MCF 10A (cell line): ENCODE data around the gene RSPO1. TPM values are rescaled to one million over a fixed set of nuclear protein-coding genes. Genes with fewer than 3 reads are reported as not detected.

Experiments
- BruUV-seq: library from RNA; stranded (reverse); fragments of 400-500 nt; replicated peaks from 2 replicates; lab custom pipeline; 2021; lab: Mats Ljungman, UMichigan
- CTCF ChIA-PET: fragments of 300-600 bp; sonication (Branson Sonifier 250); formaldehyde crosslinking; extraction: SDS; loops from one replicate; lab custom pipeline; 2021; ENCODE audit warnings: antibody characterized with exemption, inconsistent platforms; lab: Yijun Ruan, JAX
- POLR2A ChIA-PET: fragments of 300-600, 350-650 bp; sonication (Branson Sonifier 250); formaldehyde crosslinking; extraction: SDS; loops from one replicate; lab custom pipeline; 2020; ENCODE audit warnings: antibody characterized with exemption, inconsistent platforms; lab: Yijun Ruan, JAX
- DNase-seq: peaks from one replicate; pipeline ENCODE4 v3.0.0-alpha.2; 2018; ENCODE audit not compliant: unreplicated experiment
- H3K27ac Mint-ChIP-seq: one replicate; pipeline ENCODE4 v1.8.0; 2022; ENCODE audit warnings: mild to moderate bottlenecking, low read depth, mixed read lengths; ENCODE audit not compliant: unreplicated experiment
- H3K27me3 Mint-ChIP-seq: one replicate; pipeline ENCODE4 v1.8.0; 2022; ENCODE audit warnings: mixed read lengths; ENCODE audit not compliant: insufficient read depth, unreplicated experiment
- H3K36me3 Mint-ChIP-seq: one replicate; pipeline ENCODE4 v1.8.0; 2022; ENCODE audit warnings: mild to moderate bottlenecking, moderate library complexity, mixed read lengths; ENCODE audit not compliant: insufficient read depth, unreplicated experiment
- H3K4me1 Mint-ChIP-seq: one replicate; pipeline ENCODE4 v1.8.0; 2022; ENCODE audit warnings: mixed read lengths; ENCODE audit not compliant: insufficient read depth, unreplicated experiment
- H3K4me3 Mint-ChIP-seq: one replicate; pipeline ENCODE4 v1.8.0; 2022; ENCODE audit warnings: mild to moderate bottlenecking, moderate library complexity, mixed read lengths; ENCODE audit not compliant: unreplicated experiment
- H3K9me3 Mint-ChIP-seq: one replicate; pipeline ENCODE4 v1.8.0; 2022; ENCODE audit warnings: mixed read lengths; ENCODE audit not compliant: unreplicated experiment
- CTCF ChIP-seq: fragments of 200-600 bp; IDR thresholded peaks from one replicate; pipeline ENCODE4 v1.8.0; 2022; ENCODE audit warnings: antibody characterized with exemption, mild to moderate bottlenecking; ENCODE audit not compliant: unreplicated experiment
- intact Hi-C: fragments of 100-400 bp; cut with micrococcal nuclease; formaldehyde crosslinking; loops from 2 replicates; pipeline ENCODE4 v1.14.1; 2022
- total RNA-seq: library from RNA; stranded (reverse); gene quantifications from 2 replicates; pipeline ENCODE4 v1.2.3, GENCODE V29; 2022

RSPO1 gene
- total RNA-seq, 1 experiment from 2014 or later: not detected

DNA sequence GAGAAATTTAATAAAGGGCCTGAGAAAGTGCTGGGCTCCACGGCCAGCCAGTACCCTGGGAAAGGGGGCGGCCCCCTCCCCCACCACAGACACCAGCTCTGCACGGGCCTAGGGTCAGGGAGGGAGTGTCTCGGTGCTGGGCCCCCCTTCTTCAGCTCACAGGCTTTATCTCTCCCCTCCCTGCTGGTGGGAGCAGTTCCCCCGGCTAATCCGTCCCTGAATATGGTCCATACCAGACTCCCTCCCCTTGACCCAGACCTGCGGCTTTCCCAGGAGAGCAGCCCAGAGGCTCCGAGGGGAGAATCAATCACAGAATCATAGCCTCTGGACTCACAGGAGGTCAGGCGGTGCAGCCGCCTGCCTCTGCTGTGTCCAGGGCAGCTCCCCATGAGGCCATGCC is 26.0 kb upstream of the RSPO1 start:
- no peak for DNase-seq
- Mint-ChIP-seq H3K9me3 (no peaks in the 10 kb centered on the region), H3K4me3 (no peak overlapping the region), H3K27ac (no peak overlapping the region), H3K27me3 (no peaks in the 10 kb centered on the region), H3K36me3 (no peaks in the 10 kb centered on the region), H3K4me1 (no peaks in the 10 kb centered on the region)
- POLR2A ChIA-PET: no interaction called here
- BruUV-seq: no TSS peak
- intact Hi-C loops: no loop called here
- TF ChIP-seq CTCF: no peak
- CTCF ChIA-PET: interaction anchor here (0.6 to 0.8 kb wide), 2 partner anchors 213 to 336 kb away, joined by 3 to 4 read pairs; no protein-coding TSS in a partner anchor

GRCh38 chr1:37658486-37658885 is 23.8 kb upstream of the RSPO1 start:
- no peaks in the 10 kb centered on the region for H3K27me3 Mint-ChIP-seq
- H3K36me3 Mint-ChIP-seq: no peaks in the 10 kb centered on the region
- H3K4me1 Mint-ChIP-seq: no peaks in the 10 kb centered on the region

GRCh38 chr1:37657620-37658412 is 23.1 kb upstream of the RSPO1 start:
- no peak overlapping the region for H3K27ac Mint-ChIP-seq
- H3K9me3 Mint-ChIP-seq: no peaks in the 10 kb centered on the region
- no peak for TF ChIP-seq CTCF
- no peak overlapping the region for H3K4me3 Mint-ChIP-seq
- no TSS peak for BruUV-seq
- H3K4me1 Mint-ChIP-seq: no peaks in the 10 kb centered on the region
- no peaks in the 10 kb centered on the region for H3K36me3 Mint-ChIP-seq
- DNase-seq: no peak
- intact Hi-C loops: no loop called here
- H3K27me3 Mint-ChIP-seq: no peaks in the 10 kb centered on the region
- ChIA-PET CTCF (no interaction called here), POLR2A (no interaction called here)

More at GRCh38 chr1:37658486-37658885, 23.8 kb upstream of the RSPO1 start:
- no TSS peak for BruUV-seq
- H3K9me3 Mint-ChIP-seq: no peaks in the 10 kb centered on the region
- TF ChIP-seq CTCF: no peak
- H3K4me3 Mint-ChIP-seq: no peak overlapping the region
- no peak for DNase-seq
- intact Hi-C loops: no loop called here
- ChIA-PET CTCF (interaction anchor here (1.1 kb wide), 1 partner anchor 10 kb away, joined by 3 read pairs; no protein-coding TSS in a partner anchor), POLR2A (no interaction called here)
- H3K27ac Mint-ChIP-seq: no peak overlapping the region

DNA sequence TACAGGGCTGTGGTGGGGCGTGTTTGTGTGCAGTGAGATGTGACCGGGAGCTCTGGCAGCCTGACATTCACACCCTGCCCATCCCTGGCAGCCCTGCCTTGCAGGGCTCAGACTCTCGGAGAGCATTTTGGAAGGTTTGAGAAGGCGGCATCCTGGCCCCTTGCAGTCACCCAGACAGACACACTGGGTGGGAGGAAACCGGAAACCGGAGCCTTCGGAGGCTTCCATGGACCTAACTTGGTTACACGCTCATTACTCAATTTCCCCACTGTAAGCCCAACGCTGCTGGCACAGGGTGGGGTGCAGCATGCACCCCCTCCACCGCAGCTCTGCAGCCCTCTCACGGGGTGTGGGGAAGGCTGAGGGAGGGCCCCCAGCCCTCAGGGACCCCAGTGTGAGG is 22.2 kb upstream of the RSPO1 start:
- DNase-seq: no peak
- Mint-ChIP-seq H3K27ac (no peak overlapping the region), H3K27me3 (no peaks in the 10 kb centered on the region), H3K9me3 (no peaks in the 10 kb centered on the region), H3K4me3 (no peak overlapping the region), H3K36me3 (no peaks in the 10 kb centered on the region), H3K4me1 (no peaks in the 10 kb centered on the region)
- intact Hi-C loops: no loop called here
- ChIA-PET POLR2A (no interaction called here), CTCF (no interaction called here)
- no TSS peak for BruUV-seq
- TF ChIP-seq CTCF: no peak
